Inferior parietal cortex (tissue), 1 donor: ENCODE results near the gene ATG7.
A peak's percentile ranks its signal among the peaks of the same experiment; 100 is the strongest.
"Not testable (repeated sequence)": the region's sequence is repeated elsewhere in the genome, so short reads cannot be mapped to it uniquely, and the experiment has no call there.

Experiments used
- DNase-seq: peaks from one replicate; pipeline ENCODE4 v3.0.0-alpha.2; 2016; ENCODE audit errors: extremely low spot score

The ATG7 gene

GRCh38 chr3:11300970-11301369 lies 28.8 kb downstream of the ATG7 start:
- no peak for DNase-seq

GRCh38 chr3:11302444-11302843 lies 30.2 kb downstream of the ATG7 start:
- DNase-seq = no peak

GRCh38 chr3:11304175-11304574 lies 32.0 kb downstream of the ATG7 start:
- no peak for DNase-seq

GRCh38 chr3:11305509-11305908 lies 33.3 kb downstream of the ATG7 start:
- no peak for DNase-seq

- no peak for DNase-seq
These were observed 34.8 kb downstream of the ATG7 start for GRCh38 chr3:11306817-11307589.

- DNase-seq = no peak
These were observed 35.7 kb downstream of the ATG7 start for GRCh38 chr3:11307830-11308432.

GRCh38 chr3:11310258-11310657 lies 38.1 kb downstream of the ATG7 start:
- no peak for DNase-seq

GRCh38 chr3:11312166-11312565 lies 40.0 kb downstream of the ATG7 start:
- DNase-seq = no peak

GRCh38 chr3:11317300-11317699 lies 45.1 kb downstream of the ATG7 start:
- no peak for DNase-seq

GRCh38 chr3:11322931-11323330 lies 50.7 kb downstream of the ATG7 start:
- no peak for DNase-seq

- DNase-seq = peak; percentile 52
These were observed 51.6 kb downstream of the ATG7 start for GRCh38 chr3:11323813-11324212.

GRCh38 chr3:11327619-11328018 lies 55.4 kb downstream of the ATG7 start:
- DNase-seq = no peak

GRCh38 chr3:11328196-11328945 lies 56.2 kb downstream of the ATG7 start:
- no peak for DNase-seq

- DNase-seq = no peak
These were observed 57.6 kb downstream of the ATG7 start for GRCh38 chr3:11329777-11330176.

- DNase-seq = no peak
These were observed 58.9 kb downstream of the ATG7 start for GRCh38 chr3:11331101-11331500.

- DNase-seq = peak; percentile 86
These were observed 62.9 kb downstream of the ATG7 start for GRCh38 chr3:11335056-11335608.

- DNase-seq = no peak
These were observed 67.3 kb downstream of the ATG7 start for GRCh38 chr3:11339541-11339940.

GRCh38 chr3:11346416-11346815 lies 74.2 kb downstream of the ATG7 start:
- DNase-seq = no peak

- DNase-seq = not testable (repeated sequence)
These were observed 76.7 kb downstream of the ATG7 start for GRCh38 chr3:11348877-11349276.

GRCh38 chr3:11349446-11349845 lies 77.2 kb downstream of the ATG7 start:
- DNase-seq = no peak

- no peak for DNase-seq
These were observed 78.2 kb downstream of the ATG7 start for GRCh38 chr3:11350374-11350773.

GRCh38 chr3:11351451-11351850 lies 79.3 kb downstream of the ATG7 start:
- no peak for DNase-seq

GRCh38 chr3:11356269-11356668 lies 84.1 kb downstream of the ATG7 start:
- no peak for DNase-seq
